GM12874 (cell line): ENCODE measurements around the gene MYCBP2.

Experiments used
- TF ChIP-seq, protein P1 (sequence below): IDR thresholded peaks from 2 replicates; pipeline ENCODE4 v1.5.1; 2011; ENCODE audit warnings: low read depth, mild to moderate bottlenecking, control low read depth, low read length, moderate library complexity; ENCODE audit not compliant: insufficient read depth

The MYCBP2 gene

DNA sequence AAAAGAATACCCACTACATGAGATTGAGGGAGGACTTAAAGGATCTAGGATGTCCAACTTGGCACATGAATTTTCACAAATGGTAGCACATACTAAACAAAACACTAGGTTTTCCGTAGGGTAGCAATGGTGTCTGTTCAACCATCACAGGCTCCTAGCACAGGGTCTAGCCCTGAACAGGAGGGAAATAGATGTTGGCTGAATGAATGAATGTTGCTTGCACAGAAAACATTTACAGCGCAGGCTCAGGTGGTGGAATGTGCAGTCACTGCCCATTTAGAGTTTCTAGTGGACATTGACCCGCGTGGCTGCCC, 1.9 kb upstream of the MYCBP2 start:
- TF ChIP-seq, protein P1, sequence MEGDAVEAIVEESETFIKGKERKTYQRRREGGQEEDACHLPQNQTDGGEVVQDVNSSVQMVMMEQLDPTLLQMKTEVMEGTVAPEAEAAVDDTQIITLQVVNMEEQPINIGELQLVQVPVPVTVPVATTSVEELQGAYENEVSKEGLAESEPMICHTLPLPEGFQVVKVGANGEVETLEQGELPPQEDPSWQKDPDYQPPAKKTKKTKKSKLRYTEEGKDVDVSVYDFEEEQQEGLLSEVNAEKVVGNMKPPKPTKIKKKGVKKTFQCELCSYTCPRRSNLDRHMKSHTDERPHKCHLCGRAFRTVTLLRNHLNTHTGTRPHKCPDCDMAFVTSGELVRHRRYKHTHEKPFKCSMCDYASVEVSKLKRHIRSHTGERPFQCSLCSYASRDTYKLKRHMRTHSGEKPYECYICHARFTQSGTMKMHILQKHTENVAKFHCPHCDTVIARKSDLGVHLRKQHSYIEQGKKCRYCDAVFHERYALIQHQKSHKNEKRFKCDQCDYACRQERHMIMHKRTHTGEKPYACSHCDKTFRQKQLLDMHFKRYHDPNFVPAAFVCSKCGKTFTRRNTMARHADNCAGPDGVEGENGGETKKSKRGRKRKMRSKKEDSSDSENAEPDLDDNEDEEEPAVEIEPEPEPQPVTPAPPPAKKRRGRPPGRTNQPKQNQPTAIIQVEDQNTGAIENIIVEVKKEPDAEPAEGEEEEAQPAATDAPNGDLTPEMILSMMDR, result no peak

DNA sequence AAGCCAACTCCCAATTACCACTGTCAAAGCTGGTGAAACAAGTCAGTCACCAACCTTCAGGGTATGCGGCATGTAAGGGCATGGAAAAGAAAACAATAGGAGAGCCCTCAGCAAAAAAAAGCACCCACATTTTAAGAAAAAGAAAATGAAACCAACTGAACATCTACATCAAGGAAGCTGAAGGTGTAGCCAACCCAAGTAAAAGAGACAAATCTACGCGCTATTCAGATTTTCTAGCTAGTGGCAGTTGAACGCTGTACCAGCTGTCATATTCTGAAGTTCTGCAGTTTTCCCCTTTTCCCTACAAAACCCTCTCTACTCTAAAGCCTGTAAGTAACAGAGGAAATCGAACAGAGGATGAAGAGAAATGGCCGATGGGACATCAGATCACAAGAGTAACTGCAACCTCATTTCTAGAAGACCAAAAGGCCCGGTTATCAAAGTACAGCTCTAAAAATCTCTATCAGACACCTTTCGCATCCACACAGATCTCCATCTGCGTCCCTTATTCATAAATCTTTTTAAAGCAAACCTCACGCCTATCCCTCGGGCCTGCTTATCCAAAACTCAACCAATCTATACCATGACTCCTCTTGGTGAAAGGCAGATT, 1.4 kb downstream of the MYCBP2 start:
- TF ChIP-seq, protein P1, result no peak

DNA sequence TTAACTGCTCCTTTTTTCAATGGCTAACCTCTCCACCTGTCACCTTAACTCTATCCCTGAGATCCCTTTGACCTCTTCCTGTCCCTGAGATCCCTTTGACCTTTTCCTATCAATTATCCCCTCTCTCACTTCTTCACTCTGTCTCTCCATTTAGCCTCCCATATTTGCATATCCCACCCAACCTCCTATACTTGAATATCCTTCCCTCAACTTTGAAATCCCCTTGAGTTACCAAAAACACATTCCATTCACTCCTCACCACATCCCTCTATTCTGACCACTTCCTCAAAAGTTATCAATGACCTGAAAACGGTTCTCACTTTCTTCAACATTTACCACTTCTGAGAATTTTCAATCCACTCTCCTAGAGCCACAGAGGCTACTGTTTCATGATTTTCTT, 3.0 kb downstream of the MYCBP2 start:
- TF ChIP-seq, protein P1, result no peak

DNA sequence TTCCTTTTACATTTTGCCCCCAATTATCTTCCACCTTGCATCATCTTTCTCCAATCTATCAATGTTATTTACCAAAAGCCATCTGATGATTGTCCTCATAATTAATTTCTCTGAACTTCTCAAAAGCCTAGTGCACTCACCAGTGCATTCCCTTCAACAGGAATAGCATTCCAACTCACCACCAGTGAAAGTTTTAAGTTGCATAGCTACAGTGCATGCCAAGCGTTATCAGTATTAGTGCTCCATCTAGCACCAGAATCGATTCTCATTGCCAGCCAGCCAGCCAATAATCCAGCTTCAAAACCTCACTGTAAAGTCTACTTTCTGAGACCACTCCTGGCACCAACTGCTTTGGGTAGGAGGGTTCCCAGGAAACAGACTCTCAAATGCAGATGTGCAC, 7.4 kb downstream of the MYCBP2 start:
- TF ChIP-seq, protein P1, result no peak

- TF ChIP-seq, protein P1, result no peak
Measured at GRCh38 chr13:77318741-77319140, 8.2 kb downstream of the MYCBP2 start.

GRCh38 chr13:77316430-77316829, 10.5 kb downstream of the MYCBP2 start:
- TF ChIP-seq, protein P1, result no peak

DNA sequence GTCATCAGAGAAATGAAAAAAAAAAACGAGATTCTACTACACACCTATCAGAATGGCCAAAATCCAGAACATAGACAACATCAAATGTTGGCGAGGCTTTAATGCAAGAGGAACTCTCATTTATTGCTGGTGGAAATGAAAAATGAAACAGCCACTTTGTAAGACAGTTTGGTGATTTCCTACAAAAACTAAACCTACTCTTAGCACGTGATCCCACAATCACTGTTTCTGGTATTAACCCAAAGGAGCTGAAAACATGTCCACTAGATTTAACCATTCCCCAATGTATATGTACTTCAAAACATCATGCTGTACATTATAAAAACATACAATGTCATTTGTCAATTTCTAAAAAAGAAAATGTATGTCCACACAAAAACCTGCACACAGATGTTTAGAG, 13.0 kb downstream of the MYCBP2 start:
- TF ChIP-seq, protein P1, result no peak
